ENCODE measurements around the gene PYGM.

DNA sequence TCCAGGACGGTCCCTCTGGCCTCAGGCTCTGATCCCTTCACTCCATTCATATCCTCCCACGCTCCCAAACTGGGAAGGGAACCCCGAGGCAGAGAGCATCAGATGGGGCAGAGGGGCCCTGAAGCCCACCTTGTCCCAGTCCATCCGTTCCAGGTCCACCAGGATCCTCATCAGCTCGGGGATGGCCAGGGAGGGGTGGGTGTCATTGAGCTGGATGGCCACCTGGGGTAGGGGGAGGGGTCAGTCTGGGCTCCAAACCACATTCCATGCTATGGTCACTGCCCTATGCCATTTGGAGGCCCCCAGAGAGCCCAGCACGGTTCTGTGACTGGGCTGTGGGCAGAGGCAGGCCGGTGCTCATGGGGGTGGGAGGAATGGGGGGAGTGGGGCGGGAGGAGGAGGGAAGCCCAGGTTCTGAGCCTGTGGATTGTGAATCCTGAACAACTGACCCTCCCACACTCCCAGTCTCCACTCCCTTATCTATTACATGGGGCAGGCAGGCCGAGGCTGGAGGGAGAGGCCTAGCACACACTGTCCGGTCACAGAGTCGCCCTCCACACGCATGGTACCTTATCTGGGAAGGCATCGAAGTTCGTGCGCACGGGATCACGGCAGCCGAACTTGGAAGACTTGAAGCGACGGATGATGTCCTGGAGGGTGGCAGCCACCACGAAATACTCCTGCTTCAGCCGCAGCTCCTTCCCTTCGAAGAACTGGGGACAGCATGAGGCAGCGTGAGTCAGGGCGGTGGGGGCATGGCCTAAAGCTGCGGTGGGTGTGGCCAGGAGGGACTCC, 5.5 kb downstream of the PYGM start:
- TF ChIP-seq GATA1 (IDR thresholded peaks at IDR 0.05; ENCODE audit: low read depth, low read length), result no peak
- no peak for TF ChIP-seq POLR2A (IDR thresholded peaks at IDR 0.05; ENCODE audit: low read length)

Data from erythroblast (primary cell).